ENCODE measurements around the gene IER5L. TPM values are rescaled to one million over a fixed set of nuclear protein-coding genes. Genes with fewer than 3 reads are reported as not detected.

Gene IER5L
- total RNA-seq, 4 donors from 2014 or later: 10.9 to 16.1 (median 12.6) TPM

GRCh38 chr9:129139993-129140396 is 38.1 kb downstream of the IER5L start:
- TF ChIP-seq POLR2A (IDR thresholded peaks at IDR 0.05) (no peak), CTCF (IDR thresholded peaks at IDR 0.05) (no peak)
- peak overlapping the region; percentile 16 for H3K4me3 ChIP-seq (ENCODE audit: low read depth, poor library complexity, severe bottlenecking)
- peak; percentile 95 to 97 for DNase-seq (ENCODE audit: low spot score in 2 of 2)
- intact Hi-C loops (cut with DNase I; ENCODE audit: low total_unique reads): loop anchor here (5.0 to 10.0 kb wide), 2 partner anchors 472 to 635 kb away; no protein-coding TSS in a partner anchor
- WGBS, 2 donors: 0 to 1% methylated on average over 11 of the region's 11 CpGs

GRCh38 chr9:129139233-129139992 is 38.6 kb downstream of the IER5L start:
- peak; percentile 90 to 94 for DNase-seq (ENCODE audit: low spot score in 2 of 2)
- 0% methylated on average over 11 to 13 of the region's 13 CpGs for WGBS, 2 donors
- H3K4me3 ChIP-seq (ENCODE audit: low read depth, poor library complexity, severe bottlenecking): no peak overlapping the region
- intact Hi-C loops (cut with DNase I; ENCODE audit: low total_unique reads): loop anchor here (5.0 to 10.0 kb wide), 2 partner anchors 473 to 635 kb away; no protein-coding TSS in a partner anchor
- TF ChIP-seq CTCF (IDR thresholded peaks at IDR 0.05) (peak in 1 of 3 donors; percentile 94), POLR2A (IDR thresholded peaks at IDR 0.05) (no peak)

- DNase-seq (ENCODE audit: low spot score in 2 of 2): peak; percentile 66 to 93
- no peak for TF ChIP-seq POLR2A (IDR thresholded peaks at IDR 0.05)
- TF ChIP-seq CTCF (IDR thresholded peaks at IDR 0.05): no peak
- intact Hi-C loops (cut with DNase I; ENCODE audit: low total_unique reads): loop anchor here (5.0 to 10.0 kb wide), 2 partner anchors 474 to 636 kb away; no protein-coding TSS in a partner anchor
- H3K4me3 ChIP-seq (ENCODE audit: low read depth, poor library complexity, severe bottlenecking): no peak overlapping the region
- WGBS, 2 donors: 36 to 41% methylated on average over 21 of the region's 21 CpGs
These were observed 39.4 kb downstream of the IER5L start for GRCh38 chr9:129138476-129139232.

- WGBS, 2 donors: 62 to 78% methylated on average over 9 of the region's 9 CpGs
- intact Hi-C loops (cut with DNase I; ENCODE audit: low total_unique reads): loop anchor here (5.0 to 10.0 kb wide), 2 partner anchors 474 to 637 kb away; no protein-coding TSS in a partner anchor
- TF ChIP-seq CTCF (IDR thresholded peaks at IDR 0.05): no peak
- TF ChIP-seq POLR2A (IDR thresholded peaks at IDR 0.05): no peak
- DNase-seq (ENCODE audit: low spot score in 2 of 2): no peak
- H3K4me3 ChIP-seq (ENCODE audit: low read depth, poor library complexity, severe bottlenecking): no peak overlapping the region
These were observed 40.0 kb downstream of the IER5L start for GRCh38 chr9:129138144-129138462.

- no peak for TF ChIP-seq CTCF (IDR thresholded peaks at IDR 0.05)
- TF ChIP-seq POLR2A (IDR thresholded peaks at IDR 0.05): no peak
- 79 to 81% methylated on average over 19 of the region's 19 CpGs for WGBS, 2 donors
- intact Hi-C loops (cut with DNase I; ENCODE audit: low total_unique reads): loop anchor here (5.0 to 10.0 kb wide), 2 partner anchors 475 to 637 kb away; no protein-coding TSS in a partner anchor
- DNase-seq (ENCODE audit: low spot score in 2 of 2): no peak
- H3K4me3 ChIP-seq (ENCODE audit: low read depth, poor library complexity, severe bottlenecking): no peak overlapping the region
These were observed 40.5 kb downstream of the IER5L start for GRCh38 chr9:129137292-129138143.
